GM10266 (cell line): ENCODE data around the gene PPM1B.
"Not testable (repeated sequence)": the region's sequence is repeated elsewhere in the genome, so short reads cannot be mapped to it uniquely, and the experiment has no call there.

Source experiments
- DNase-seq: peaks from one replicate; pipeline ENCODE4 v3.0.0; 2012; ENCODE audit errors: extremely low spot score
- CTCF ChIP-seq: IDR thresholded peaks from 2 replicates; pipeline ENCODE4 v1.5.1; 2012; ENCODE audit warnings: mild to moderate bottlenecking, low read depth; ENCODE audit not compliant: control insufficient read depth, insufficient read depth; ENCODE audit errors: missing control alignments

PPM1B gene

GRCh38 chr2:44207102-44207501 is 38.4 kb downstream of the PPM1B start:
- no peak for DNase-seq
- no peak for TF ChIP-seq CTCF

- DNase-seq: not testable (repeated sequence)
Observed at GRCh38 chr2:44207648-44208047, 39.0 kb downstream of the PPM1B start.

GRCh38 chr2:44210362-44210761 is 41.7 kb downstream of the PPM1B start:
- no peak for DNase-seq
- no peak for TF ChIP-seq CTCF

GRCh38 chr2:44211183-44211582 is 42.5 kb downstream of the PPM1B start:
- no peak for DNase-seq
- no peak for TF ChIP-seq CTCF

- no peak for TF ChIP-seq CTCF
- DNase-seq: no peak
Observed at GRCh38 chr2:44212302-44212701, 43.6 kb downstream of the PPM1B start.

- no peak for TF ChIP-seq CTCF
- no peak for DNase-seq
Observed at GRCh38 chr2:44215827-44216226, 47.2 kb downstream of the PPM1B start.

- no peak for DNase-seq
- no peak for TF ChIP-seq CTCF
Observed at GRCh38 chr2:44218771-44219170, 50.1 kb downstream of the PPM1B start.

GRCh38 chr2:44226753-44227152 is 58.1 kb downstream of the PPM1B start:
- no peak for TF ChIP-seq CTCF
- no peak for DNase-seq
